ENCODE measurements around the gene ARL1.
A peak's percentile ranks its signal among the peaks of the same experiment; 100 is the strongest.
"Not testable (repeated sequence)": the region's sequence is repeated elsewhere in the genome, so short reads cannot be mapped to it uniquely, and the experiment has no call there.

The ARL1 gene

GRCh38 chr12:101407049-101407435 lies 530 bp downstream of the ARL1 start:
- H3K27ac ChIP-seq (ENCODE audit: low read depth, low read length), result no peak overlapping the region; the same call in 1 of the 2 replicates
- no peaks in the 10 kb centered on the region for H3K9me3 ChIP-seq (ENCODE audit: insufficient read depth, low read depth, low read length)
- H3K36me3 ChIP-seq (ENCODE audit: insufficient read depth, low read length), result peaks cover 21% of the 10 kb centered on the region
- H3K4me1 ChIP-seq (ENCODE audit: insufficient read depth, low read length), result peaks cover 4% of the 10 kb centered on the region; the same call in 1 of the 2 replicates
- WGBS, result 3% methylated on average over 18 of the region's 18 CpGs
- peak overlapping the region; percentile 89 for H3K9ac ChIP-seq (ENCODE audit: low read depth, low read length)
- peak overlapping the region; percentile 93 for H3K4me3 ChIP-seq (ENCODE audit: low read length)
- no peaks in the 10 kb centered on the region for H3K27me3 ChIP-seq (ENCODE audit: insufficient read depth, low read length)

- H3K9ac ChIP-seq (ENCODE audit: low read depth, low read length); H3K27me3 ChIP-seq (ENCODE audit: insufficient read depth, low read length); H3K4me1 ChIP-seq (ENCODE audit: insufficient read depth, low read length); H3K27ac ChIP-seq (ENCODE audit: low read depth, low read length); H3K4me3 ChIP-seq (ENCODE audit: low read length); H3K9me3 ChIP-seq (ENCODE audit: insufficient read depth, low read depth, low read length): not testable (repeated sequence)
- no CpG with 5 or more reads among the region's 3 CpGs for WGBS
- peaks cover 63% of the 10 kb centered on the region for H3K36me3 ChIP-seq (ENCODE audit: insufficient read depth, low read length)
Measured at GRCh38 chr12:101391181-101391580, 16.4 kb downstream of the ARL1 start.

GRCh38 chr12:101379149-101379548 lies 28.4 kb downstream of the ARL1 start:
- Histone ChIP-seq H3K27me3 (ENCODE audit: insufficient read depth, low read length) (no peaks in the 10 kb centered on the region), H3K4me3 (ENCODE audit: low read length) (no peak overlapping the region), H3K36me3 (ENCODE audit: insufficient read depth, low read length) (peaks cover 97% of the 10 kb centered on the region), H3K4me1 (ENCODE audit: insufficient read depth, low read length) (no peaks in the 10 kb centered on the region), H3K9me3 (ENCODE audit: insufficient read depth, low read depth, low read length) (no peaks in the 10 kb centered on the region), H3K9ac (ENCODE audit: low read depth, low read length) (no peak overlapping the region), H3K27ac (ENCODE audit: low read depth, low read length) (no peak overlapping the region)

- Histone ChIP-seq H3K9ac (ENCODE audit: low read depth, low read length) (no peak overlapping the region), H3K9me3 (ENCODE audit: insufficient read depth, low read depth, low read length) (no peaks in the 10 kb centered on the region), H3K36me3 (ENCODE audit: insufficient read depth, low read length) (peaks cover 93% of the 10 kb centered on the region), H3K27me3 (ENCODE audit: insufficient read depth, low read length) (no peaks in the 10 kb centered on the region), H3K4me3 (ENCODE audit: low read length) (no peak overlapping the region), H3K27ac (ENCODE audit: low read depth, low read length) (no peak overlapping the region), H3K4me1 (ENCODE audit: insufficient read depth, low read length) (no peaks in the 10 kb centered on the region)
- 90% methylated on average over 3 of the region's 5 CpGs for WGBS
Measured at GRCh38 chr12:101375573-101375972, 32.0 kb downstream of the ARL1 start.

- 92% methylated on average over 1 of the region's 1 CpG for WGBS
- Histone ChIP-seq H3K36me3 (ENCODE audit: insufficient read depth, low read length) (peaks cover 93% of the 10 kb centered on the region), H3K9ac (ENCODE audit: low read depth, low read length) (no peak overlapping the region), H3K4me1 (ENCODE audit: insufficient read depth, low read length) (no peaks in the 10 kb centered on the region), H3K27ac (ENCODE audit: low read depth, low read length) (no peak overlapping the region), H3K4me3 (ENCODE audit: low read length) (no peak overlapping the region), H3K27me3 (ENCODE audit: insufficient read depth, low read length) (no peaks in the 10 kb centered on the region), H3K9me3 (ENCODE audit: insufficient read depth, low read depth, low read length) (no peaks in the 10 kb centered on the region)
Measured at GRCh38 chr12:101372431-101372830, 35.1 kb downstream of the ARL1 start.

GRCh38 chr12:101368016-101368415 lies 39.6 kb downstream of the ARL1 start:
- H3K9ac ChIP-seq (ENCODE audit: low read depth, low read length), result no peak overlapping the region
- 97% methylated on average over 6 of the region's 6 CpGs for WGBS
- H3K27ac ChIP-seq (ENCODE audit: low read depth, low read length), result no peak overlapping the region
- no peaks in the 10 kb centered on the region for H3K4me1 ChIP-seq (ENCODE audit: insufficient read depth, low read length)
- no peaks in the 10 kb centered on the region for H3K9me3 ChIP-seq (ENCODE audit: insufficient read depth, low read depth, low read length)
- no peaks in the 10 kb centered on the region for H3K27me3 ChIP-seq (ENCODE audit: insufficient read depth, low read length)
- H3K4me3 ChIP-seq (ENCODE audit: low read length), result no peak overlapping the region
- H3K36me3 ChIP-seq (ENCODE audit: insufficient read depth, low read length), result peaks cover 99% of the 10 kb centered on the region

- Histone ChIP-seq H3K4me1 (ENCODE audit: insufficient read depth, low read length) (no peaks in the 10 kb centered on the region), H3K27me3 (ENCODE audit: insufficient read depth, low read length) (no peaks in the 10 kb centered on the region), H3K9me3 (ENCODE audit: insufficient read depth, low read depth, low read length) (no peaks in the 10 kb centered on the region), H3K9ac (ENCODE audit: low read depth, low read length) (no peak overlapping the region), H3K36me3 (ENCODE audit: insufficient read depth, low read length) (peaks cover 98% of the 10 kb centered on the region), H3K27ac (ENCODE audit: low read depth, low read length) (no peak overlapping the region), H3K4me3 (ENCODE audit: low read length) (no peak overlapping the region)
- WGBS, result 94% methylated on average over 7 of the region's 8 CpGs
Measured at GRCh38 chr12:101361455-101361854, 46.1 kb downstream of the ARL1 start.

GRCh38 chr12:101356794-101357193 lies 50.8 kb downstream of the ARL1 start:
- H3K9me3 ChIP-seq (ENCODE audit: insufficient read depth, low read depth, low read length), result no peaks in the 10 kb centered on the region
- no peaks in the 10 kb centered on the region for H3K4me1 ChIP-seq (ENCODE audit: insufficient read depth, low read length)
- H3K27ac ChIP-seq (ENCODE audit: low read depth, low read length), result no peak overlapping the region
- peaks cover 93% of the 10 kb centered on the region for H3K36me3 ChIP-seq (ENCODE audit: insufficient read depth, low read length)
- H3K27me3 ChIP-seq (ENCODE audit: insufficient read depth, low read length), result no peaks in the 10 kb centered on the region
- whole genome bisulfite sequencing, result 99% methylated on average over 5 of the region's 5 CpGs
- no peak overlapping the region for H3K9ac ChIP-seq (ENCODE audit: low read depth, low read length)
- no peak overlapping the region for H3K4me3 ChIP-seq (ENCODE audit: low read length)

GRCh38 chr12:101351682-101352081 lies 55.9 kb downstream of the ARL1 start:
- Histone ChIP-seq H3K9ac (ENCODE audit: low read depth, low read length) (no peak overlapping the region), H3K27me3 (ENCODE audit: insufficient read depth, low read length) (no peaks in the 10 kb centered on the region), H3K4me3 (ENCODE audit: low read length) (no peak overlapping the region), H3K4me1 (ENCODE audit: insufficient read depth, low read length) (no peaks in the 10 kb centered on the region), H3K27ac (ENCODE audit: low read depth, low read length) (no peak overlapping the region), H3K9me3 (ENCODE audit: insufficient read depth, low read depth, low read length) (peaks cover 3% of the 10 kb centered on the region; the same call in 1 of the 2 replicates), H3K36me3 (ENCODE audit: insufficient read depth, low read length) (peaks cover 95% of the 10 kb centered on the region)
- 98% methylated on average over 4 of the region's 4 CpGs for WGBS

GRCh38 chr12:101343893-101344292 lies 63.7 kb downstream of the ARL1 start:
- Histone ChIP-seq H3K9me3 (ENCODE audit: insufficient read depth, low read depth, low read length) (peaks cover 2% of the 10 kb centered on the region; the same call in 1 of the 2 replicates), H3K36me3 (ENCODE audit: insufficient read depth, low read length) (peaks cover 96% of the 10 kb centered on the region), H3K4me3 (ENCODE audit: low read length) (no peak overlapping the region), H3K27me3 (ENCODE audit: insufficient read depth, low read length) (no peaks in the 10 kb centered on the region), H3K9ac (ENCODE audit: low read depth, low read length) (no peak overlapping the region), H3K27ac (ENCODE audit: low read depth, low read length) (no peak overlapping the region), H3K4me1 (ENCODE audit: insufficient read depth, low read length) (no peaks in the 10 kb centered on the region)
- 97% methylated on average over 3 of the region's 3 CpGs for WGBS

All from HUES64 (cell line).